Central memory CD8-positive, alpha-beta T cell (primary cell): Measurements from ENCODE around the gene TOB1.
A peak's percentile ranks its signal among the peaks of the same experiment; 100 is the strongest.
"Not testable (repeated sequence)": the region's sequence is repeated elsewhere in the genome, so short reads cannot be mapped to it uniquely, and the experiment has no call there.

Source experiments
- ATAC-seq: fragments of 150-1000 bp; cut with Tn5 transposase; replicated peaks from 2 replicates; pipeline ENCODE4 v1.10.0; 2022; ENCODE audit warnings: mild to moderate bottlenecking, moderate FRiP score, moderate number of reproducible peaks; ENCODE audit not compliant: poor library complexity, severe bottlenecking; ENCODE audit errors: extremely low read depth
- DNase-seq, 2 donors: peaks; one replicate each; pipeline ENCODE4 v3.0.0; 2021; ENCODE audit warnings: low spot score in 2 of 2
- H3K27ac Mint-ChIP-seq: one replicate; pipeline ENCODE4 v1.8.0; 2022; ENCODE audit warnings: low read depth, mild to moderate bottlenecking, moderate library complexity, mixed read lengths
- H3K27me3 Mint-ChIP-seq: one replicate; pipeline ENCODE4 v1.8.0; 2022; ENCODE audit warnings: mixed read lengths
- H3K36me3 Mint-ChIP-seq: one replicate; pipeline ENCODE4 v1.8.0; 2022; ENCODE audit warnings: mild to moderate bottlenecking, moderate library complexity, mixed read lengths; ENCODE audit not compliant: insufficient read depth
- H3K4me1 Mint-ChIP-seq: one replicate; pipeline ENCODE4 v1.8.0; 2022; ENCODE audit warnings: mixed read lengths
- H3K4me3 Mint-ChIP-seq: one replicate; pipeline ENCODE4 v1.8.0; 2022; ENCODE audit warnings: mild to moderate bottlenecking, moderate library complexity, mixed read lengths
- H3K9me3 Mint-ChIP-seq: one replicate; pipeline ENCODE4 v1.8.0; 2022; ENCODE audit warnings: mixed read lengths

Gene TOB1

DNA sequence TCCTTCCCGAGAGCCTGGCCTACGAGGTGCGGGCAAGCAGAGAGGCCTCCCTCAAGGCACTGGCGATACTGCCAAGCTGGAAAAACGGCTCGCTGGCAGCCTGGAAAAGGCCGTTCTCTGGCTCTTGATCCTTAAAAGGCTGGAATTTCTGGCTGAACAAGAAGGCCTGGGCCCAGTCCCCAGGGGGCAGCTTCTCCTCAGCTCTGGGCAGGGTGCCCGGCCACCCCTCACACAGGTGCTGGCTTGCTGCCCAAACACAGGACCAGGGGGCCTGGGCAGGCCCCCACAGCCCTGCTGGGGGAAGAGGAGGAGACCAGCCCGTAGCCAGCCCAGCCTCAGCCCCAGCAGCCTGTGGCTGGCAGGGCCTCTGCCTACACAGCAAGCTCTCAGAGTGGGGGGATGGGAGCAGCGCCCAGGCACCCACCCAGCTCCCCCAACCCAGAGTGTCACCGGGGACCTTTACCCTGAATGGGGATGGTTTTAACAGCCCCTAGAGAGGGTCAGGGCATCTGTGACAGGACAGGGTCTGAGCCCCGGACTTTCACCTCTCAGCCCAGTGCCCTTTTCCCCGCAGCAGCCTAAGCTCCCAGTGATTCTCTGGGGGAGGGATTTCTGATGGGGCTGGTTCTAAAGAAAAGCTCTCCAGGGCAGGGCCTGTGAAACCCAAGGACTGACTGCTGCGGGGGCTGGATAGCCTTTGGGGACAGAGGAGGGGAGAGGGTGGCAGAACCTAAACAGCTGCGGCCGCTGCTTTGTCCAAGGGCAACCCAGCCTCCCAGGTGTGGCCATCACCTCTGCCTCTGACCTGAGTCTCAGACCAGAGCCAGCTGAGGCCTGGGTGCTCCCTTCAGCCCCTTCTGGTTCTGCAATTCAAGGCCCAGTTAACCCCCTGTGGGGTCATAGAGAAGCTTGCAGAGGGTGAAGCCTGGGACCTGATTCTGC is 38.6 kb upstream of the TOB1 start:
- no peak overlapping the region for H3K4me3 Mint-ChIP-seq
- no peaks in the 10 kb centered on the region for H3K9me3 Mint-ChIP-seq
- ATAC-seq: no peak
- H3K36me3 Mint-ChIP-seq: peaks cover 2% of the 10 kb centered on the region
- no peak for DNase-seq
- H3K27me3 Mint-ChIP-seq: no peaks in the 10 kb centered on the region
- peak overlapping the region; percentile 83 for H3K27ac Mint-ChIP-seq
- peaks cover 63% of the 10 kb centered on the region for H3K4me1 Mint-ChIP-seq

DNA sequence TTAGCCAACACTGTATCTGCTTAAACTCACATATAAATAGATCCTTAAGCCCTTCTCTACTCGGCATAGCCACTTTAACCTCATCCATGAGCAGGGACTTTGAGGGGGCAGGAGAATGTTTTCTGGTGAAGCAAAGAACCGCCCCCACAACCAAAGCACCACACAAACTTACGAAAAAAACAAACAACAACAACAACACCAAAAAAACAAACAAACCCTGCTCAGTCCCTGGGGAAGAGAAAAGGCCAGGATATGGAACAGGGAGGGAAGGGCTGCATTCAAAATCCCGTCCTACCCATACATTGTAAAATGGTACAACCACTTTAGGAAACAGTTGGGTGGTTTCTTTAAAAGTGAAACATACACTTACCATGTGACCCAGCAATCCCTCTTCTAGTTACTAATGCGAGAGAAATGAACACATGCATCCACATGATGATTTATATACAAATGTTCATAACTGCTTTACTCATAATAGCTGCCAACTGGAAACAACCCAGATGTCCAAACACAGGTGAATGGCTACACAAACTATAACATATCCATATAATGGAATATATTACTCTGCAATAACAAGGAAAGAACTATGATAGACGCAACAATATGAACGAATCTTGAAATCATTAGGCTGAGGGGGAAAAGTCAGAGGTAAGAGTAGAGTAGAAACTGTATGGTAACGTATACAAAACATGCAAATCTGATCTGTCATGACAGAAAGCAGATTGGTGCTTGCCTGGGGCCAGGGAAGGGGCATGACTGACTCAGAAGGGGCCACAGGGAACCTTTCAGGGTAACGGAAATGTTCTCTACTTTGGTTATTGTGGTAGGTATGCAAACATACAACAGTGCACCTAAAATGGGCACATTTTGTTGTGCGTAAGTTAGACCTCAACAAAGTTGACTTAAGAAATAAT is 37.7 kb upstream of the TOB1 start:
- Mint-ChIP-seq H3K4me1 (peaks cover 54% of the 10 kb centered on the region), H3K36me3 (peaks cover 2% of the 10 kb centered on the region), H3K27me3 (no peaks in the 10 kb centered on the region), H3K4me3 (peak overlapping the region; percentile 43), H3K9me3 (no peaks in the 10 kb centered on the region), H3K27ac (peak overlapping the region; percentile 83)
- DNase-seq: peak in 1 of 2 donors; percentile 37
- ATAC-seq: peak; percentile 83

DNA sequence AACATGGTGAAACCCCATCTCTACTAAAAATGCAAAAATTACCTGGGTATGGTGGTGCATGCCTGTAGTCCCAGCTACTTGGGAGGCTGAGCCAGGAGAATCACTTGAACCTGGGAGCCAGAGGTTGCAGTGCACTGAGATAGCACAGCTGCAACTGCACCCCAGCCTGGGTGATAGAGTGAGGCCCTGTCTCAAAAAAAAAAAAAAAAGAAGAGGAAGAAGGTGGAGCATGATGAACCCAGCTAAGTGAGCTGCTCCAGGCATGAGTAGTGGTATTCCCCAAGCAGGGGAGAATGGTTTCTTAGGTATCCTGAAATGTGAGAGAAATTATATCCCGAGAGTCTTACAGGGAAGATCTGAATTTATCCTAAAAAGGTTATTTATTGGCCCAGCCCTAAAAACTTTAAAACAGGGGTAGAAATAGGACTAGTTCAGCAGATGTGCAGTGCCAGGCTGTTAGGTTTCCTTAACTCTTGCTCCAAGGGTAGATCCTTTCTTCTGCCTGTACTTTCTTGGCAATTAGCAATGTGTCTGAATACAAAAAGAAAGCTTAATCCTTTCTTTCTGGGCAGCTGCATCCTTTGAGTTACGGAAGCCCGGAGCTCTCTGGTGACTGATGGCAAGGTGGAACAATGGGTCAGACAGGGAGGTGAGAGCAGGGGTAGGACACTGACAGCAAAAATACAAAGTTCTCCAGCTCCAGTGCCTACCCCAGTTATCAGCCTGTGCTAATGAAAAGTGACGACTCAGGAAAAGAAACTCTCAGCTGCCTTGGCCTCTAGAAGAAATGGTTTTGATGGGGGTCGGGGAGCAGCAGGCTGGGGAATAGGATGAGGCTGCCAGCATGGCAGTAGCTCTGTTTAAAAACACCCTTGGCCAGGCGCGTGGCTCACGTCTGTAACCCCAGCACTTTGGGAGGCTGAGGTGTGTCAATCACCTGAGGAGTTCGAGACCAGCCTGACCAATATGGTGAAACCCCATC is 36.5 kb upstream of the TOB1 start:
- no peak for ATAC-seq
- Mint-ChIP-seq H3K36me3 (peaks cover 2% of the 10 kb centered on the region), H3K27me3 (no peaks in the 10 kb centered on the region), H3K9me3 (no peaks in the 10 kb centered on the region), H3K27ac (peak overlapping the region; percentile 83), H3K4me1 (peaks cover 44% of the 10 kb centered on the region), H3K4me3 (peak overlapping the region; percentile 43)
- DNase-seq: no peak

- H3K27ac Mint-ChIP-seq: peak overlapping the region; percentile 48
- H3K9me3 Mint-ChIP-seq: no peaks in the 10 kb centered on the region
- no peaks in the 10 kb centered on the region for H3K36me3 Mint-ChIP-seq
- DNase-seq: no peak
- no peak for ATAC-seq
- H3K4me1 Mint-ChIP-seq: peaks cover 34% of the 10 kb centered on the region
- H3K4me3 Mint-ChIP-seq: no peak overlapping the region
- peaks cover 2% of the 10 kb centered on the region for H3K27me3 Mint-ChIP-seq
These were observed 34.3 kb upstream of the TOB1 start for GRCh38 chr17:50900383-50900892.

DNA sequence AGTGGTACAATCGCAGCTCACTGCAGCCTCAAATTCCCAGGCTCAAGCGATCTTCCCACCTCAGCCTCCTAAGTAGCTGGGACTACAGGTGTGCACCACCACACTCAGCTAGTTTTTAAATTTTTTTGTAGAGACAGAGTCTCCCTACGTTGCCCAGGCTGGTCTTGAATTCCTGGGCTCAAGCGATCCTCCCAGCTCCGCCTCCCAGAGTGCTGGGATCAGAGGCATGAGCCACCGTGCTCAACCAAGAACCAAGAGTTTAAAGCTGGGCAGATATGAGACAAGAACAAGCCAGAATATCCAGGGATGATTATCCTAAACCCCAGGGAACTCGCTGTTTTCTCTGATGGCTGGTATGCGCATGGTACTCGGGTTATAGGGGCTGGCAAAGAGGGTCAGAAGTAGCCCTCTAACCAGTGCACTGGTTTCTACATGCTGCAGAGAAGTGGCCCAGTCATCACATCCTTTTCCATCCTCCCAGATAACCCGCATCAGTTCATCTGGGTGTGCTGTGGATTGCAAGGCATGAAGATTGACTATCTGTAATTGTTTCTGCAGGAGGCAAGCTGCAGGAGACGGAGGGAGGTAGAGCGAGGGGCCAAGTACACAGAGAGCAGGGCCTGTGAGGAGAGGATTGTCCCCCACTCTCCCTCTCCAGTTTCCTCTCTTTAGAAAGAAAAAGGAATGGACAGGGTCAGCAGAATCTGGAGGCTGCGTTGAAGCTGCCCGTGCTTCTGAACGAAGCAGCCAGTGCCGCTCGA is 33.6 kb upstream of the TOB1 start:
- DNase-seq (no peak), ATAC-seq (no peak)
- peak overlapping the region; percentile 48 for H3K27ac Mint-ChIP-seq
- no peaks in the 10 kb centered on the region for H3K36me3 Mint-ChIP-seq
- peaks cover 32% of the 10 kb centered on the region for H3K4me1 Mint-ChIP-seq
- no peaks in the 10 kb centered on the region for H3K9me3 Mint-ChIP-seq
- no peak overlapping the region for H3K4me3 Mint-ChIP-seq
- H3K27me3 Mint-ChIP-seq: peaks cover 7% of the 10 kb centered on the region

DNA sequence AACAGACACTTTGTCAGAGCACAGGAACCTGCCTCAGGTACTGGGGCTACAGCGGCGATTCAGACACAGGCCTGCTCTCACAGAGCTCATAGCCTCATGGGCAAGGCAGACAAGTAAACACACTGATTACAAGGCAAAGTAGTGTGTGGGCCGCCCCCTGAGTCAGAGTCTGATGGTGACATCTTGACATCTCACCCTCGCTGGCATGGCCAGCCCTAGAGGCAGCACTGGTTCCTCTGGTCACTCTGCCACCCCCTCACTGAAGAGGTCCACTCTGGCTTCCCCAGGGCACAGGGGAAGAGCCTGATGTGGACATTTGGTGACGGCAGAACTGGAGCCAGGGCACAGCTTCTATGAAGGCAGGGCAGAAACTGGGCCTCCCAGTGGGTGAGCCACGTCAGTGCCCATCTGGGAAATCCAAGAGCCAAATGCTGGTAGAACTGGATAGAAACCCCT is 32.9 kb upstream of the TOB1 start:
- H3K27ac Mint-ChIP-seq: no peak overlapping the region
- DNase-seq (no peak), ATAC-seq (no peak)
- H3K4me1 Mint-ChIP-seq: peaks cover 30% of the 10 kb centered on the region
- peaks cover 7% of the 10 kb centered on the region for H3K27me3 Mint-ChIP-seq
- no peaks in the 10 kb centered on the region for H3K9me3 Mint-ChIP-seq
- H3K4me3 Mint-ChIP-seq: no peak overlapping the region
- no peaks in the 10 kb centered on the region for H3K36me3 Mint-ChIP-seq

DNA sequence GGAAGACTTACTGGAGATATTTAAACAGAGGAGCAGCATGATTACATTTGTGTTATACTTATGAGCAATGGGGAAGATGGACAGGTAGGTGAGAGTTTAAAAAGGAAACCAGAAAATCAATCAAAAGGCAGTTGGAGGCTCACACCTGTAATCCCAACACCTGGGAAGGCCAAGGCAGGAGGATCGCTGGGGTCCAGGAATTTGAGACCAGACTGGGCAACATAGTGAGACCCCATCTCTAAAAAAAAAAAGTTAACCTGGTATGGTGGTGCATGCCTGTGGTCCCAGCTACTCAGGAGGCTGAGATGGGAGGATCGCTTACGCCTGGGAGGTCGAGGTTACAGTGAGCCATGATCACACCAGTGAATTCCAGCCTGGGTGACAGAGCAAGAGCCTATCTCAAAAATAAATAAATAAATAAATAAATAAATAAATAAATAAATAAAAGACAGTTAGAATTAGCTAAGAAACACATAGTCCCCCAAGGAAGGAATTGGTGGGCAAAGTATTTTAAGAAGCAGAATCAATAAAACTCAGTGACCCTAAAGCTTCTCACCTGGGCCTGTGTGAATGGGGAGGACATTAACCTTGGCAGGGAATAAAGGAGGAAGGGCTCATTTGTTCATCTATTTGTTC is 32.3 kb upstream of the TOB1 start:
- H3K36me3 Mint-ChIP-seq: no peaks in the 10 kb centered on the region
- H3K9me3 Mint-ChIP-seq: no peaks in the 10 kb centered on the region
- H3K27ac Mint-ChIP-seq: no peak overlapping the region
- H3K4me3 Mint-ChIP-seq: no peak overlapping the region
- H3K4me1 Mint-ChIP-seq: peaks cover 24% of the 10 kb centered on the region
- H3K27me3 Mint-ChIP-seq: peaks cover 7% of the 10 kb centered on the region
- DNase-seq (no peak), ATAC-seq (no peak)

GRCh38 chr17:50894513-50894912 is 28.4 kb upstream of the TOB1 start:
- H3K4me1 Mint-ChIP-seq, H3K27ac Mint-ChIP-seq, H3K27me3 Mint-ChIP-seq, H3K4me3 Mint-ChIP-seq, ATAC-seq, H3K36me3 Mint-ChIP-seq, DNase-seq, H3K9me3 Mint-ChIP-seq: not testable (repeated sequence)

DNA sequence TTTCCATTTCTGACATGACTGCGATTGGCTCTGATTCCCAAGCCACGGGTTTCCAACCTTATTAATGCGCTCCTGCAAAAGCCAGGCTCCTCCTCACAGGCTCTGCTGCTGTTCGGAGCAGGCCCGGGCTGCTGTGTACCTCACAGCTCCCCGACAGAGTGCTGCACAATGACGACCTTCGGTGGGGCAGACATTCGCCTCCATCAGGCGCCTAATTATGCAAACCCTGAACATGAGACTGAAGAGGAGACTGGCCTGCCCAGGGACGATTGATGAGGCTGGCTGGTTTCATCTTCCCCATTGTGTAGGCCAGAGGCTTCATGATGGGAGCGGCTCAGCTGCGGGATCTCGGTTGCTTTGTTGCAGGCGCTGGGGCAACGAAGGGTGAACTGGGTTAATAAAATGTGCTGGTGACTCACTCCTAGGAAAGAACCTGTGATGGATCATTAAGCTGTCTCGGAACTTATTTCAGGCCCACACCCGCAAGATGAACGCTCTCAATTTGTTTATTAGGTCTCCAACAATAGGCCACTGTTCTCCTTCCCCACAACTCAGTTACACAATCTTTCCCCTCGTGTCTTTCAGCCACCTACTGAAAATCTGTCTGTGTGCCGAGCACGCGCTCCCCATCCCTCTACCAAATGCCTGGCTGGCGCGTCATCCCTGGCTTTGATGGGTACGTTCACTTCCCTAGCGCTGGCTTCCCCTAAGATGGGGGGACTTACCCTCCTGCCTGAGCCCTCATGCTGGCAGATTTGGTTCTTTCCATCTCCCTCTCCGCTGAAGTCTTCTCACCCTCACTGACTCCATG is 27.2 kb upstream of the TOB1 start:
- H3K4me1 Mint-ChIP-seq: no peaks in the 10 kb centered on the region
- peaks cover 7% of the 10 kb centered on the region for H3K27me3 Mint-ChIP-seq
- no peaks in the 10 kb centered on the region for H3K9me3 Mint-ChIP-seq
- H3K36me3 Mint-ChIP-seq: peaks cover 2% of the 10 kb centered on the region
- no peak for DNase-seq
- no peak overlapping the region for H3K4me3 Mint-ChIP-seq
- H3K27ac Mint-ChIP-seq: no peak overlapping the region
- no peak for ATAC-seq

GRCh38 chr17:50892101-50892776 is 26.1 kb upstream of the TOB1 start:
- no peak for DNase-seq
- peaks cover 2% of the 10 kb centered on the region for H3K36me3 Mint-ChIP-seq
- no peak overlapping the region for H3K4me3 Mint-ChIP-seq
- H3K9me3 Mint-ChIP-seq: no peaks in the 10 kb centered on the region
- H3K27ac Mint-ChIP-seq: no peak overlapping the region
- peaks cover 7% of the 10 kb centered on the region for H3K27me3 Mint-ChIP-seq
- peaks cover 10% of the 10 kb centered on the region for H3K4me1 Mint-ChIP-seq
- ATAC-seq: no peak
